Stimulated activated effector memory CD8-positive, alpha-beta T cell treated with anti-CD3 and anti-CD28 coated beads, Interleukin-12 subunit alpha, Interleukin-12 subunit beta, amount 100 ng/mL, for 72 hours (primary cell): ENCODE results near the gene ZSCAN12.
A peak's percentile ranks its signal among the peaks of the same experiment; 100 is the strongest.
"Not testable (repeated sequence)": the region's sequence is repeated elsewhere in the genome, so short reads cannot be mapped to it uniquely, and the experiment has no call there.

Experiments used
- ATAC-seq: fragments of 150-1000 bp; cut with Tn5 transposase; 2 replicates; pipeline ENCODE4 v1.10.0; 2021
- DNase-seq, 2 donors: peaks; one replicate each; pipeline ENCODE4 v3.0.0; 2021 to 2022; ENCODE audit warnings: low spot score in 2 of 2
- H3K27ac Mint-ChIP-seq: one replicate; pipeline ENCODE4 v1.8.0; 2022; ENCODE audit warnings: mild to moderate bottlenecking, mixed read lengths
- H3K36me3 Mint-ChIP-seq: one replicate; pipeline ENCODE4 v1.8.0; 2022; ENCODE audit warnings: mild to moderate bottlenecking, mixed read lengths
- H3K4me1 Mint-ChIP-seq: one replicate; pipeline ENCODE4 v1.8.0; 2022; ENCODE audit warnings: mixed read lengths
- H3K4me3 Mint-ChIP-seq: one replicate; pipeline ENCODE4 v1.8.0; 2022; ENCODE audit warnings: mild to moderate bottlenecking, mixed read lengths
- H3K9me3 Mint-ChIP-seq: one replicate; pipeline ENCODE4 v1.8.0; 2022; ENCODE audit warnings: mixed read lengths

The ZSCAN12 gene

DNA sequence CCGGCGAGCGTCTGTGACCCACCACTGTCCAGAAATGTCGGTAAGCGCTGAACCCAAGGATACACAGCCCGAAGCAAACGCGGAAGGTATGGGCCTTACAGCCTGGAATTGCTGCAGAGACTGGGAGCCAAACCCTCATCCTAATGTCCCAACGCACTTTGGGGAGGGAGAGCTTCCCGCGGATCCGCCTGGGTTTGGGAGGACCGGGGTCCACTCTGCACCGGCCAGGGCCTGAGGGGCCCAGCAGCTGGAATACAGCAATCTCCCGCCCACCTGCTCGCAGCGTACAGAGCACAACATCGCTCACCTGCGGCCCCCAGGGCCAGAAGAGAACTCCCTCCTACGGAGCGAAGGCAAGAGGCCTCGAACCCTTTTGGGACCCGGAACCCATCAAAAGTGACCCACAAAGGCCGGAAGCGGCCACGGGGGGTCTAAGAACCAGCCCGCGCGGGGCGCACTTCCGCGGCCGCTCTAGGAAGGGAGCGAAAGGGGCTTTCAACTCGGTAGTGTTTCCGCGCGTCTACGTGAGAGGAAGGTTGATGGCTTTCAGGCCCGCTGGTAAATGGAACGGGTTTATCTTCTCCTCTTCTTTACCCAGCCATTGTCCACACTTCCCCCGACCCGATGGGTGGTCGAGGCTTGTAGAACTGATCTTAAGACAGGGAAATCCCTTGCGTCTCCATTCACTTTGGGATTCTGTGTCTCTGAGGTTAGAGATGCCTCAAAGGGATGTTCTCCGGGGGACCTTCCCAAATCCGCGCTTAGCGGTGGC is at the start of gene ZSCAN12:
TSS of gene ZSCAN12 (minus strand) at position 398 of the 772 bp plus-strand sequence. CDS start 1,342 bp downstream, outside the sequence.
- Mint-ChIP-seq H3K36me3 (peaks cover 39% of the 10 kb centered on the region), H3K4me3 (peak within 1 kb of the TSS; percentile 84), H3K4me1 (peaks cover 47% of the 10 kb centered on the region), H3K27ac (peak within 1 kb of the TSS; percentile 93), H3K9me3 (no peaks in the 10 kb centered on the region)
- DNase-seq (peak; percentile 70 to 89), ATAC-seq (peak; percentile 97)

DNA sequence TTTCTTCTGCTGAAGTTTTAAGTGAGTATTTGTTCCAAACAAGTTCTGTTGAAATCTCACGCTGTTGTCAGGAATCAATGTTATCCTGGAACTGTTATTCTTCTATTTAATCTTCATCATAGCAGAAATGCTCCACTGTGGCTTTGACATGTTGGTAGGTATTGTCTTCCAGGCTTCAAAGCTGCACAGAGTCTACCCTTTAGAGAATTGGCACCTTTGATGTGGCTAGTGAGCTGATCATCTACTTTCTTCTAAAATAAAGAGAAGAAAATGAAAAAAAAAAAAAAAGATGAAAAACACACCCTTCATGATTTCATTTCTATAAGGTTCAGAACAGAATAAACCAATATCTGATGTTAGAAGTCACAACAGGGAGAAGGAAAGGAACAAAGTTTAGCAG is 49.5 kb upstream of the ZSCAN12 start:
- Mint-ChIP-seq H3K27ac (no peak overlapping the region), H3K4me1 (peaks cover 15% of the 10 kb centered on the region), H3K36me3 (no peaks in the 10 kb centered on the region), H3K4me3 (no peak overlapping the region), H3K9me3 (peaks cover 6% of the 10 kb centered on the region)
- ATAC-seq = no peak
- DNase-seq = no peak

DNA sequence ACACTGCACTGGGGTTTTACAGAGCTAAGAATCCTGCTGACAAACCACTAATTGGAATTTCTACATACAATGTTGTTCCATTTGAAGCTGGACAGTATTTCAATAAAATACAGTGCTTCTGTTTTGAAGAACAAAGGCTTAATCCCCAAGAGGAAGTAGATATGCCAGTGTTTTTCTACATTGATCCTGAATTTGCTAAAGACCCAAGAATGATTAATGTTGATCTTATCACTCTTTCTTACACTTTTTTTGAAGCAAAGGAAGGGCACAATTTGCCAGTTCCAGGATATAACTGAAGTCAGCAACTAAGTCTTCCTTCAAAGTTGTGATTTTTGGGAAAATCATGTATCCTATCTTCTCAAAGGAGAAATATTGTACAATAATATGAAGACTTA is 48.0 kb upstream of the ZSCAN12 start:
- H3K36me3 Mint-ChIP-seq, H3K27ac Mint-ChIP-seq, ATAC-seq, DNase-seq: not testable (repeated sequence)
- Mint-ChIP-seq H3K4me3 (peak overlapping the region; percentile 65), H3K4me1 (peaks cover 30% of the 10 kb centered on the region), H3K9me3 (peaks cover 15% of the 10 kb centered on the region)

DNA sequence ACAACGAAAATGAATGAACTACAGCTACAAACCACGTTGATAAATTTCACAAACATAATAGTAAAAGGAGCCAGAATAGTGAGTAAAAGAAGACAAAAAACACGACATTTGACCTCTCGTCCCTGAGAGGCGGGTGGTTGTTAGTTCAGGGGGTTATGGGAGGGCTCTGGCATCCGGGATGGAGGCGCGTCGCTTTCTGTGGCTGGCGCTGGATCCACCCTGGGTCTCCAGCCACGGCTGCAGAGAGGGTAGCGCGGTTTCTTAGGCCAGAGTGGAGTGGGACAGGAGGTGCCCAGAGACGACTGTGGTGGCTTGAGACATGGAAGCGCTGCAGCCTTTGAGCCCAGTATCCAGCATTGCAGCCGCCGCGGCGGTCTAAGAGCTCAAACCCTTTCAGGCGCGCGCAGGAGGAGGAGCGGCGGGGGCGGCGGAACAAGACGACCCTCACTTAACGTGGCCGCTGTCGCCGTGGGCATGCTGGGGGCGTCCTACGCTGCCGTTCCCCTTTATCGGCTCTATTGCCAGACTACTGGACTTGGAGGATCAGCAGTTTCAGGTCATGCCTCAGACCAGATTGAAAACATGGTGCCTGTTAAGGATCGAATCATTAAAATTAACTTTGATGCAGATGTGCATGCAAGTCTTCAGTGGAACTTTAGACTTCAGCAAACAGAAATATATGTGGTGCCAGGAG is 47.4 kb upstream of the ZSCAN12 start:
- DNase-seq = no peak
- ATAC-seq = no peak
- Mint-ChIP-seq H3K4me3 (peak overlapping the region; percentile 65), H3K27ac (no peak overlapping the region), H3K9me3 (peaks cover 15% of the 10 kb centered on the region), H3K4me1 (peaks cover 30% of the 10 kb centered on the region), H3K36me3 (no peaks in the 10 kb centered on the region)

DNA sequence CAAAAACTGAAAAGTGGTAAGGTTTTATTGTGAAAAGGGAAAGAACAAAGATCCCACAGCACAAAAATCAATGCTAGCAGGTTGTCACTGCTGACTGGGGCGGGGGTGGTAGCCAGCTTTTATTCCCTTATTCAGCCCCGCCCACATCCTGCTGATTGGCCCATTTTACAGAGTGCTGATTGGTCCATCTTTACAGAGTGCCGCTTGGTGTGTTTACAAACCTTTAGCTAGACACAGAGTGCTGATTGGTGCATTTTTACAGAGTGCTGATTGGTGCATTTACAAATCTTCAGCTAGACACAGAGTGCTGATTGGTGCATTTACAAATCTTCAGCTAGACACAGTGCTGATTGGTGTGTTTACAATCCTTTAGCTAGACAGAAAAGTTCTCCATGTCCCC is 45.2 kb upstream of the ZSCAN12 start:
- not testable (repeated sequence) for H3K27ac Mint-ChIP-seq, DNase-seq, H3K36me3 Mint-ChIP-seq, H3K4me3 Mint-ChIP-seq, ATAC-seq
- Mint-ChIP-seq H3K4me1 (peaks cover 30% of the 10 kb centered on the region), H3K9me3 (peaks cover 15% of the 10 kb centered on the region)

DNA sequence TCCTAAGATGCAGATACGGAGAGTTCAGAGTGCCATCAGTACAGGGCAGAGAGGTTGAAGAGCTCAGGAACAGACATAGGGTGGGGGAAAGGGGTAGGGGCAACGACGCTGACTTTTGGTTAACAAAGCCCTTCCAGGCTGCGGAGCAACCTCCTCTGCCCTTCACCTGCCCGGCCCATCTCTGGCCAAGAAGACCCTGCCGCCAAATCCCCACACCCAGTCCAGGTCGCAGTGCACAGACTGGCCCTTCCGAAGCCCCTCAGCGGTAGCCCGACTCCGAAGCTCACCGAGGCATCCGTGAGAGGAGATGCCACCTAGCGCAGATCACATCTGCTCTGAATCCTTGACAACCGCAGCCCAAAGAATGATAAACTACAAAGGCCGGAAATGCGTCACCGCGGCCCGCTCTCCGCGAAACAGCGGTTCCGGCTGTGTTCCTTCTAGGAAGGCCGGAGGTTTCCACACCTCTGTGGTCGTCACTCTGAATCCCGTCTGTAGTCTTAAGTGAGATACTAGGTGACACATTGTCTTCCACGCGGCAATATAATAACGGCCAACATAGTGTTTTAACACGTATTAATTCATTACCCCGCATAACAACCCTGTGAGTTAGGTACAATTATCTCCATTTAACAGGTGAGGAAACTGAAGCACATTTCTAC is 43.7 kb upstream of the ZSCAN12 start, which contains the start of gene ZSCAN23:
TSS of gene ZSCAN23 (minus strand) at position 380 of the 662 bp plus-strand sequence. CDS start 7,225 bp downstream, outside the sequence.
- H3K27ac Mint-ChIP-seq = peak within 1 kb of the TSS; percentile 84
- peaks cover 15% of the 10 kb centered on the region for H3K9me3 Mint-ChIP-seq
- H3K4me3 Mint-ChIP-seq = peak within 1 kb of the TSS; percentile 81
- H3K36me3 Mint-ChIP-seq = no peaks in the 10 kb centered on the region
- ATAC-seq (peak; percentile 97), DNase-seq (peak; percentile 50 to 85)
- peaks cover 30% of the 10 kb centered on the region for H3K4me1 Mint-ChIP-seq

DNA sequence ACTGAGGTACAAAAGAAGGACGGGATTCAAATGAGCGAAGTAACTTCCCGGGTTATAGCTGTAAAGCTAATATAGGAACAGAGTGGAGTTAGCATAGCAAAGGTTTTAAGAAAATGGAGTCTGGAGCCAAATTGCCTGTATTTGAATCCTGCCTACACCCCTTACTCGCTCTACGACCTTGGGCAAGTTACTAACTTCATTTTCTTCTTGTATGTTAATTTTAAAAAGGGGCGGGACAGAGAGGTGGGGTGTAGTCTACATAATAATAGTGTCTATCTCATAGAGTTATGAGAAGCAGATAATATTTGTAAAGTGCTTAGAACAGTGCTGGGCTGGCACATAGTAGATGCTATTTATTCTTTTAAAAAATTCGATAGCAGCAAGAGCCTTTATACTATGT is 43.0 kb upstream of the ZSCAN12 start:
- Mint-ChIP-seq H3K36me3 (no peaks in the 10 kb centered on the region), H3K4me3 (peak overlapping the region; percentile 81), H3K9me3 (peaks cover 15% of the 10 kb centered on the region), H3K4me1 (peaks cover 30% of the 10 kb centered on the region), H3K27ac (peak overlapping the region; percentile 84)
- ATAC-seq (no peak), DNase-seq (no peak)

DNA sequence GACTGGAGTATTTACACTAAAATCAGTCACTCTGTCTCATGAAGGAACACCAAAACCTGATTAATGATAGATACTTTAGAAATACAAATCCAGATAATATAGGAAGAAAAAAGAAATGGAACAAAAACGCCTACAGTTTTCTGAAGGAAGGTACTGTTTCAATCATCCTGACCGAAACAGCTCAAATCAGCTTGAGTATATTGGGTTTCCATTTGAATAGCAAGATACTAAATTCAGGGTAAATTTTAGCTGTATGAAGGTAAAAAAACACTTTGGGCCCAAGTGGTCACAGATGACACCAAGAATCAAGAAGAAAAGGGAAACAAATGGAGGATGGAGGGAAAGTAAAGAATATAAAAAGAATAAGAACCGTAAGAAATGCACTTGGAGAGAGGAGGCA is 36.9 kb upstream of the ZSCAN12 start:
- H3K4me3 Mint-ChIP-seq = no peak overlapping the region

DNA sequence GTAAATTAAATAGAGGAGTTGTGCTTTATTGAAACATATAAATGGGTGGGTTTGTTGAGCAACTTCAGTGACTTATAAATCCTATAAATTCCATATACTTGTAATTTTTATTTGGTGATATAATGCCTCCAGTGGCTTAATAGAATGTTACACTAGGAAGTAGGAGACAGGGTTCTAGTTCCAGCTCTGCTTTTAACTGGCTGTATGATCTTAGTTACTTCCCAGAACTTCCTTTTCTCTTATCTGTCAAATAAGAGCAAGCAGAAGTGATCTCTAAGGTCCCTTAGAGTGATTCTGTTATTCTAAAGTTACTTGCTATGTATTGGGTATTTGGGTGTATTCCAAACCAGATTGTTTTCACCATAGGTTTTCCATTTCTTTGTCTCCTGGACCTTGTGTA is 33.6 kb upstream of the ZSCAN12 start:
- no peaks in the 10 kb centered on the region for H3K36me3 Mint-ChIP-seq
- no peaks in the 10 kb centered on the region for H3K4me1 Mint-ChIP-seq
- H3K27ac Mint-ChIP-seq = no peak overlapping the region
- H3K4me3 Mint-ChIP-seq = no peak overlapping the region
- ATAC-seq (no peak), DNase-seq (no peak)
- H3K9me3 Mint-ChIP-seq = no peaks in the 10 kb centered on the region

More for the DNA sequence above, 36.9 kb upstream of the ZSCAN12 start:
- no peak overlapping the region for H3K27ac Mint-ChIP-seq
- no peaks in the 10 kb centered on the region for H3K4me1 Mint-ChIP-seq
- no peaks in the 10 kb centered on the region for H3K9me3 Mint-ChIP-seq
- ATAC-seq = no peak
- DNase-seq = no peak
- no peaks in the 10 kb centered on the region for H3K36me3 Mint-ChIP-seq

DNA sequence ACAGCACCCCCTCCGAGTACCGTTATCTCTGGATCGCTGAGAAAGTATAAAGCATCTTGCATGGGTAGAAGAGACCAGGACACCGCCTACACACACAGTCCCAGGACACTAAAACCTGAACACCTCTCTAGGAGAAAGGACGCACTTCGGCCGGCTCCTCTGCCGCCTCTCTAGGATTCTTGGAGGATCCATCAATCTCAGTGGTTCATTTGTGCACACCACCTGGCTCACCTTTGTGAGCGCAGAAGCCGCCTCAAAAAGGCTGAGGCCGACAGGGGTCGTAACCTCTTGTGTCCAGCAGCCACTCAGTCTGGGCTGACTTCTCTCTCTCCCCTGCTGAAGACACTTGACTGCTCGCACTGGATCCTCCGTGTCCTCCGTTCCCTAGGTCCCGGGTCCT is 30.2 kb upstream of the ZSCAN12 start:
- Mint-ChIP-seq H3K36me3 (no peaks in the 10 kb centered on the region), H3K9me3 (no peaks in the 10 kb centered on the region), H3K4me3 (no peak overlapping the region), H3K27ac (no peak overlapping the region), H3K4me1 (peaks cover 6% of the 10 kb centered on the region)
- DNase-seq = no peak
- no peak for ATAC-seq

DNA sequence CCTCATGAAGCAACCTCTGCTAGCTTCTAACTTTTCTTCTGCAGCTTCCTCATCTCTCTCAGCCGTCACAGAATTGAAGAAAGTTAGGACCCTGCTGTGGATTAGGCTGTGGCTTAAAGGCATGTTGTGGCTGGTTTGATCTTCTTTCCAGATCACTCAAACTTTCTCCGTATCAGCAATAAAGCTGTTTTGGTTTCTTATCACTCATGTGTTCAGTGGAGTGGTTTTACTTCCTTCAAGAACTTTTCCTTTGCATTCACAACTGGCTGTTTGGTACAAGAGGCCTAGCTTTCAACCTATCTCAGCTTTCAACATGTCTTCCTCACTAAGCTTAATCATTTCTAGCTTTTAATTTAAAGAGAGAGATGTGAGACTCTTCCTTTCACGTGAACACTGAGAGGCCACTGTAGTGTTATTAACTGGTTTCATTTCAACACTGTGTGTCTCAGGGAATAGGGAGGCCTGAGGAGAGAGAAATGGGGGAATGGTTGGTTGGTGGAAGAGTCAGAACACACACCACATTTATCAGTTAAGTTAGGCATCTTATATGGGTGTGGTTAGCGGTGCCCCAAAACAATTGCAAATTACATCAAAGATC is 26.5 kb upstream of the ZSCAN12 start:
- Mint-ChIP-seq H3K4me3 (no peak overlapping the region), H3K4me1 (peaks cover 6% of the 10 kb centered on the region)
- peak; percentile 16 for ATAC-seq

DNA sequence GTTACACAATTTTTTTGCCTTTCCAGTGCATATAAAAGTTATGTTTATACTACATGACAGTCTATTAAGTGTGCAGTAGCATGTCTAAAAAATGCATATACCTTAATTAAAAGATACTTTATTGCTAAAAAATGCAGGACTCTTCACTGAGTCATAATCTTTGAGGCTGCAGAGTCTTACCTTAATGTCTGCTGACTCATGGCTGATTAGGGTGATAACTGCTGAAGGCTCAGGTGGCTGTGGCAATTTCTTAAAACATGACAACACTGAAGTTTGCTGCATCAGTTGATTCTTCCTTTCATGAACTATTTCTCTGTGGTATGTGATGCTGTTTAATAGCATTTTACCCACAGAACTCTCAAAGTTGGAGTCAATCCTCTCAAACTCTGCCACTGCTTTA is 24.6 kb upstream of the ZSCAN12 start:
- Mint-ChIP-seq H3K4me3 (no peak overlapping the region), H3K9me3 (no peaks in the 10 kb centered on the region), H3K27ac (no peak overlapping the region), H3K4me1 (peaks cover 6% of the 10 kb centered on the region), H3K36me3 (no peaks in the 10 kb centered on the region)
- ATAC-seq (no peak), DNase-seq (no peak)

More for the DNA sequence above, 26.5 kb upstream of the ZSCAN12 start:
- H3K27ac Mint-ChIP-seq = no peak overlapping the region
- no peak for DNase-seq
- no peaks in the 10 kb centered on the region for H3K36me3 Mint-ChIP-seq
- no peaks in the 10 kb centered on the region for H3K9me3 Mint-ChIP-seq

DNA sequence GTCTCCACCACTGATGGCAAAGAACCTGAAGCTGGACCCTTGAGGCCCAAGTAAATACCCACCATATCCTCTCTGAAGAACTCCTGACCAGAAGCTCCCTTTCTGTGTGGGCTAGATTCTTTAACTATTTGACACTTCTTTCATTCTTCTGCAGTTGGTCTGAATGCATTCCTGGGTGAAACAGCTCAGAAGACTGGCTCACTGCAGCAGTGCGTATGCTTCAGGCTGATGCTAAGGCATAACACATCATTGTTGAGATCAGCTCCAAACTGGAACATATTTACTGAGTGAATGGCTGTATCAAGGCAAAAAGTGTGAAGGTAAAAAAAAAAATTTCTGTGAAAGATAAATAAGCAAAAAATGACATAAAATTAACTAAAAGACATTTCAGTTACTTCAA is 24.0 kb upstream of the ZSCAN12 start:
- H3K27ac Mint-ChIP-seq = no peak overlapping the region
- no peak for DNase-seq
- H3K36me3 Mint-ChIP-seq = no peaks in the 10 kb centered on the region
- H3K4me3 Mint-ChIP-seq = no peak overlapping the region
- no peaks in the 10 kb centered on the region for H3K9me3 Mint-ChIP-seq
- no peak for ATAC-seq
- peaks cover 6% of the 10 kb centered on the region for H3K4me1 Mint-ChIP-seq

DNA sequence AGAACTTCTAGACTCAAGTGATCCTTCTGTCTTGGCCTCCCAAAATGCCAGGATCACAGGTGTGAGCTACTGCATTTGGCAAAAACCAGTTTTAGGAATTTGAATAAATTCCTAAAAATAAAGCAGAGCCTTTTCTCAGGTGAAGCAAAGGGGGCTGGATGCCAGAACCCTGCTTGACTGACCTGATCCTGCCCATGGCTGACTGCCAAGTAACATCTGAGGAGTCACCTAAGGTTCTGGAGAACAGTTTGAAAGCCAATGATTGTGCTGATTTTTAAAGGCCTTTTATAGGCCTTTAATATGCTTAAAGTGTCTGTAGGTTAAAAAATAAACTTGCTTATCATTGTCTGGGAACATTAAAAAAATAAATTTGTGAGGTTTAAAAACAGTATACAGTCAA is 14.1 kb upstream of the ZSCAN12 start:
- Mint-ChIP-seq H3K27ac (no peak overlapping the region), H3K4me1 (peaks cover 2% of the 10 kb centered on the region), H3K36me3 (no peaks in the 10 kb centered on the region), H3K4me3 (no peak overlapping the region), H3K9me3 (no peaks in the 10 kb centered on the region)
- ATAC-seq (no peak), DNase-seq (no peak)

DNA sequence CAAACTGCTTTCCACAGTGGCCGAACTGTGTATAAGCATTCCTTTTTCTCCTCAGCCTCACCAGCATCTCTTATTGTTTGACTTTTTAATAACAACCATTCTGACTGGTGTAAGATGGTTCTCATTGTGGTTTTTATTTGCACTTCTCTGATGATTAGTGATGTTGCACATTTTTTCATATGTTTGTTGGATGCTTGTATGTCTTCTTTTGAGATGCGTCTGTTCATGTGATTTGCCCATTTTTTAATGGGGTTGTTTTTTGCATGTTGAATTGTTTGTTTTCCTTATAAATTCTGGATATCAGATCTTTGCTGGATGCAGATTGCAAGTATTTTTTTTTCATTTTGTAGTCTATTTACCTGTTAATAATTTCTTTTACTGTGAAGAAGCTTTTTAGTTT is 11.2 kb upstream of the ZSCAN12 start:
- ATAC-seq = no peak
- no peak for DNase-seq
- Mint-ChIP-seq H3K27ac (no peak overlapping the region), H3K36me3 (no peaks in the 10 kb centered on the region), H3K4me3 (no peak overlapping the region), H3K9me3 (no peaks in the 10 kb centered on the region), H3K4me1 (peaks cover 6% of the 10 kb centered on the region)
